ENCODE measurements around the gene CLDN22.

DNA sequence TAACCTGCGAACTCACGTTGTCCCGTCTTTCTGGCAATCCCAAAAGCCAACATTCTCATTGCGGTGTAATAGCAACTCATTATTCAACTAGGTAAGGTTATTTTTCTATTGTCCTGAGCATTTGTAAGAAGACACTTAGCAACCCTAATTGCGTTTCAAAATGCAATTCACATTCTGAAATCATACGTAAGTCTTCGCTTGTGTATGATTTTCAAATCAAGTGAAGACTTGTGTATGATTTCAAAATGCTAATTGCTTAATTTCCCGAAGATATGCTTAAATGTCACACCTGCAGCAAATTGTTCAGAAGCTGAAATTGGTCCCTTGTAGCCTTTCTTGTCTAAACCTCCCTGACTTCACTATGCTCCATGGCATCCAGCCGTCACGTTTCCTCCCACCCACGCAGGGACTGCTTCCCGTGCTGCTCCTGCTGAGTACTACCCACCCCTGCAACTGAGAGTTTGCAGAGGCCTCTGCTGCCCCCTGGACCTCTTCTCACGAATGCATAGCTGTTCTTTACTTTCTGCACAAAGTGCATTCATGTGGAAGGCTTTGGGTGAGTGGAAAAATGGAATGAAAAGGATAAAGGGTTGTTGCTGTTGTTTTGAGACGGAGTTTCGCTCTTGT is 43.0 kb upstream of the CLDN22 start:
- TF ChIP-seq, protein P1, sequence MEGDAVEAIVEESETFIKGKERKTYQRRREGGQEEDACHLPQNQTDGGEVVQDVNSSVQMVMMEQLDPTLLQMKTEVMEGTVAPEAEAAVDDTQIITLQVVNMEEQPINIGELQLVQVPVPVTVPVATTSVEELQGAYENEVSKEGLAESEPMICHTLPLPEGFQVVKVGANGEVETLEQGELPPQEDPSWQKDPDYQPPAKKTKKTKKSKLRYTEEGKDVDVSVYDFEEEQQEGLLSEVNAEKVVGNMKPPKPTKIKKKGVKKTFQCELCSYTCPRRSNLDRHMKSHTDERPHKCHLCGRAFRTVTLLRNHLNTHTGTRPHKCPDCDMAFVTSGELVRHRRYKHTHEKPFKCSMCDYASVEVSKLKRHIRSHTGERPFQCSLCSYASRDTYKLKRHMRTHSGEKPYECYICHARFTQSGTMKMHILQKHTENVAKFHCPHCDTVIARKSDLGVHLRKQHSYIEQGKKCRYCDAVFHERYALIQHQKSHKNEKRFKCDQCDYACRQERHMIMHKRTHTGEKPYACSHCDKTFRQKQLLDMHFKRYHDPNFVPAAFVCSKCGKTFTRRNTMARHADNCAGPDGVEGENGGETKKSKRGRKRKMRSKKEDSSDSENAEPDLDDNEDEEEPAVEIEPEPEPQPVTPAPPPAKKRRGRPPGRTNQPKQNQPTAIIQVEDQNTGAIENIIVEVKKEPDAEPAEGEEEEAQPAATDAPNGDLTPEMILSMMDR (IDR thresholded peaks at IDR 0.05), result no peak
- TF ChIP-seq EZH2 (IDR thresholded peaks at IDR 0.05; ENCODE audit: borderline replicate concordance, insufficient read depth, low read depth, low read length, poor library complexity, severe bottlenecking), result no peak

All from B cell (primary cell).